Measurements from ENCODE around the gene TAC3.
"Not testable (repeated sequence)": the region's sequence is repeated elsewhere in the genome, so short reads cannot be mapped to it uniquely, and the experiment has no call there.

Gene TAC3

DNA sequence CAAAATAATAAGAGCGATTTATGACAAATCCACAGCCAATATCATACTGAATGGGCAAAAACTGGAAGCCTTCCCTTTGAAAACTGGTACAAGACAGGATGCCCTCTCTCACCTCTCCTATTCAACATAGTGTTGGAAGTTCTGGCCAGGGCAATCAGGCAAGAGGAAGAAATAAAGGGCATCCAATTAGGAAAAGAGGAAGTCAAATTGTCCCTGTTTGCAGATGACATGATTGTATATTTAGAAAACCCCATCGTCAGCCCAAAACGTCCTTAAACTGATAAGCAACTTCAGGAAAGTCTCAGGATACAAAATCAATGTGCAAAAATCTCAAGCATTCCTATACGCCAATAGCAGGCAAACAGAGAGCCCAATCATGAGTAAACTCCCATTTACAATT lies 54.1 kb downstream of the TAC3 start:
- 80% methylated on average over 4 of the region's 4 CpGs for WGBS
- not testable (repeated sequence) for H3K27ac ChIP-seq (ENCODE audit: low read length, poor library complexity, severe bottlenecking); H4K8ac ChIP-seq (ENCODE audit: low read length); H2BK12ac ChIP-seq (ENCODE audit: low read length in 2 of 2); H3K4ac ChIP-seq (ENCODE audit: low read depth in 1 of 2, low read length in 2 of 2); H2AFZ ChIP-seq (ENCODE audit: low read depth, low read length); H2AK5ac ChIP-seq (ENCODE audit: low read length, severe bottlenecking); H3K18ac ChIP-seq (ENCODE audit: low read depth in 1 of 2, low read length in 2 of 2); H3K9ac ChIP-seq (ENCODE audit: low read length); H2BK15ac ChIP-seq (ENCODE audit: low read depth, poor library complexity, severe bottlenecking); H3K14ac ChIP-seq (ENCODE audit: low read length in 2 of 2); H3K36me3 ChIP-seq (ENCODE audit: control insufficient read depth in 1 of 2, insufficient read depth in 2 of 2, low read depth in 1 of 2, low read length in 2 of 2); H3K23ac ChIP-seq (ENCODE audit: low read length in 2 of 2); H3K79me1 ChIP-seq (replicated peaks; ENCODE audit: low read length, poor library complexity, severe bottlenecking); H2BK5ac ChIP-seq (ENCODE audit: low read depth, low read length, poor library complexity, severe bottlenecking); H3K4me3 ChIP-seq (ENCODE audit: insufficient read depth in 1 of 2, low read depth in 1 of 2, low read length in 2 of 2); H2BK120ac ChIP-seq (ENCODE audit: low read depth, low read length); H4K91ac ChIP-seq (ENCODE audit: low read length); DNase-seq; H3K4me1 ChIP-seq (ENCODE audit: control insufficient read depth, insufficient read depth, low read depth, low read length); H3K4me2 ChIP-seq (ENCODE audit: low read length, poor library complexity, severe bottlenecking)
- peaks cover 13% of the 10 kb centered on the region for H3K9me3 ChIP-seq (ENCODE audit: control insufficient read depth, low read length)
- H3K27me3 ChIP-seq (ENCODE audit: control insufficient read depth in 1 of 2, insufficient read depth in 1 of 2, low read length in 2 of 2): peaks cover 16 to 17% of the 10 kb centered on the region in 2 experiments

Data from mesenchymal stem cell (in vitro differentiated cells and primary cell).